ENCODE results near the gene GPR143. TPM values are rescaled to one million over a fixed set of nuclear protein-coding genes. Genes with fewer than 3 reads are reported as not detected.

Gene GPR143
- total RNA-seq, 1 experiment from 2014 or later: 3.9 TPM

Other genes with a start within 250 kb of the GPR143 start
- gene SHROOM2, start 20.6 kb upstream of the GPR143 start, total RNA-seq (2014; rRNA removed; shearing (Covaris generic)): 6.1 and 8.5 TPM in 2 replicates
- not detected in 2 replicates for gene CLDN34, start 201.5 kb upstream of the GPR143 start, total RNA-seq (2014; rRNA removed; shearing (Covaris generic))

All from Daoy (cell line).